ENCODE measurements around the gene CCL27.

The CCL27 gene

DNA sequence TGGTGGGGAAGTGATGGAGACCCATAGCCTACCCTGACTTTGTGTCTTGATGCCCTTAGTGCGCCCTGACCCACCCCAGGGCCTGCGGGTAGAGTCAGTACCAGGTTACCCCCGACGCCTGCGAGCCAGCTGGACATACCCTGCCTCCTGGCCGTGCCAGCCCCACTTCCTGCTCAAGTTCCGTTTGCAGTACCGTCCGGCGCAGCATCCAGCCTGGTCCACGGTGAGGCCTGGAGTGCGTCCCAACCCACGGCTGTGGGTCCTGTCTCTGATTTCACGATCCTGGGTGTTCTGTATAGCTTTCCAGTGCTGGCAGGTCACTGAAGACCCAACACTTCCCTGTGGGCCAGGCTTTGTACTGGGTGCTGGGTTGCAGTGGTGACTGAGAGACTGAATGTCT, 4.0 kb downstream of the CCL27 start:
- TF ChIP-seq CTCF (conservative IDR thresholded peaks at IDR 0.05; ENCODE audit: low read depth, low read length) = no peak
- DNase-seq (ENCODE audit: low read depth) = no peak
- no peak overlapping the region for H3K4me3 ChIP-seq (ENCODE audit: low read depth, low read length)

DNA sequence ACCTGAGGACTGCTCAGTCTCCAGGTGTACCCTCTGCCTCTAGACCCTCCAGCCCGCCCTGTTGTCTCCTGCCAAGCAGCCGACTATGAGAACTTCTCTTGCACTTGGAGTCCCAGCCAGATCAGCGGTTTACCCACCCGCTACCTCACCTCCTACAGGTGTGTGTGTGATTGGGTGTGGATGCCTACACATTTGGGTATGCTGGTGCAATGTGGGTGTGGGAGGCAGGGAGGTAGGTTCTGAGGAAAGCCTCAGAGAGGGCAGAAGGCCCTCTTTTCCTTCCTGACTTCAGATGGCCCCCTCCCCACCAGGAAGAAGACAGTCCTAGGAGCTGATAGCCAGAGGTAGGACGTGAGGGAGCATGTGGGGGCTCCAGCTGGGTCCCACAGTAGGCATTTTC, 5.5 kb downstream of the CCL27 start:
- no peak for DNase-seq (ENCODE audit: low read depth)
- H3K4me3 ChIP-seq (ENCODE audit: low read depth, low read length) = no peak overlapping the region
- TF ChIP-seq CTCF (conservative IDR thresholded peaks at IDR 0.05; ENCODE audit: low read depth, low read length) = no peak

- no peak for TF ChIP-seq CTCF (conservative IDR thresholded peaks at IDR 0.05; ENCODE audit: low read depth, low read length)
- H3K4me3 ChIP-seq (ENCODE audit: low read depth, low read length) = no peak overlapping the region
- DNase-seq (ENCODE audit: low read depth) = no peak
Observed at GRCh38 chr9:34655394-34655793, 7.1 kb downstream of the CCL27 start.

DNA sequence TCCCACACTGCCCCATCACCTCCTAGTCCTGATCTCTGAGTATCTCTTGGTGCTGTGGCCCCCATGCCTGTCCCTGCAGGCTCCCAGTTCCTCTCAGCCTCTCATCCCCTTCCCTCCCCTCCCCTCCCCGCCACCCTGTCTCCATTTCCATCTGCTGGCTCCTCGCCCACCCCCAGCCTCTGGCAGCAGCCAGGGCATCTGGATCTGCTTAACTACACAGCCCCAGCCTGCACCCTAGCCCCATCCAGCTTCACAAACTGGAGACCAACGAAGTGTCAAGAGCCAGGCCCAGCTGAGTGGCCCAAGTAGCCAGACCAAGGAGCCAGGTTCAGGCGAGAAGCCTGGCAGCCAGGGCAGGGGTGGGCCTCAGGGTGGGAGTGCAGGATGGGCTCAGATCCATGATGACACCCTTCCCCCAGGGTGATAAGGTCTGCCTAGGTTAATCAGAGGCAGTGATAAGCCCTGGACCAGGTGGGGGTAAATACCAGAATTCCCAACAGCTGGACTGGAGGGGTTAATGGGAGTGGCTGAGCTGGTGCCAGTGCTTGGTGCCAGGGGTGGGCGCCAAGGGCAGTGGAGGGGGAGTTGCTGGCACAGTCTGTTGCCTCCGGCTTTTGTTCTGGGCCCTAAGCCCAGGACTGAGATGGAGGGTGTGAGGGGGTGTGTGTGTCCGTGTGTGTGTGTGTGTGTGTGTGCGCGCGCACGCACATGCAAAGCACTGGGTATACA, 8.0 kb downstream of the CCL27 start:
- H3K4me3 ChIP-seq (ENCODE audit: low read depth, low read length) = no peak overlapping the region
- no peak for TF ChIP-seq CTCF (conservative IDR thresholded peaks at IDR 0.05; ENCODE audit: low read depth, low read length)
- DNase-seq (ENCODE audit: low read depth) = no peak

GRCh38 chr9:34653151-34654072, 9.0 kb downstream of the CCL27 start:
- TF ChIP-seq CTCF (conservative IDR thresholded peaks at IDR 0.05; ENCODE audit: low read depth, low read length) = no peak
- no peak overlapping the region for H3K4me3 ChIP-seq (ENCODE audit: low read depth, low read length)
- peak; percentile 35 for DNase-seq (ENCODE audit: low read depth)

GRCh38 chr9:34652602-34653000, 9.9 kb downstream of the CCL27 start:
- H3K4me3 ChIP-seq (ENCODE audit: low read depth, low read length) = no peak overlapping the region
- no peak for TF ChIP-seq CTCF (conservative IDR thresholded peaks at IDR 0.05; ENCODE audit: low read depth, low read length)
- peak; percentile 24 for DNase-seq (ENCODE audit: low read depth)

Data from choroid plexus epithelial cell (primary cell).